Measurements from ENCODE around the gene TARP.
"Not testable (repeated sequence)": the region's sequence is repeated elsewhere in the genome, so short reads cannot be mapped to it uniquely, and the experiment has no call there.

Gene TARP

DNA sequence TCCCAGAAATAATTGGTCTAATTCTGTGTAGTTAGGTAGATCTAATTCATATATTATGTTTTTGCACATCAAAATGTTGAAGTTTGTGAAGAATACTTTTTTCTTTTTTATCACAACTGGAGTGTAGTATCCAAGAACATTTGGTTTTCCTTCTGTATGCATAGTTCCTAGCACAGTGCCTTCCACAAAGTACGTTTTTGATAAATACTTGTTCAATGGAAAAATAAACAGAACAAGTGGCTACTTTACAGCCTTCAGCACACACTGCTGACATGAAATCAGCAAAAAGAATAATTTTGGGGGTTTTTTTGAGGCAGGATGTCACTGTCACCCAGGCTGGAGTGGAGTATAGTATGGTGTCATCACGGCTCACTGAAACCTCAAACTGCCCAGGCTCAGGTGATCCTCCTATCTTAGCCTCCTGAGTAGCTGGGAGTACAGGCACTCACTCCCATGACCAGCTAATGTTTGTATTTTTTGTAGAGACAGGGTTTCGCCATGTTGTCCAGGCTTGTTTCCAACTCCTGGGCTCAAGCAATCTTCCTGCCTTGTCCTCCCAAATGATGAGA, 27.9 kb downstream of the TARP start:
- CTCF ChIA-PET: no interaction called here

DNA sequence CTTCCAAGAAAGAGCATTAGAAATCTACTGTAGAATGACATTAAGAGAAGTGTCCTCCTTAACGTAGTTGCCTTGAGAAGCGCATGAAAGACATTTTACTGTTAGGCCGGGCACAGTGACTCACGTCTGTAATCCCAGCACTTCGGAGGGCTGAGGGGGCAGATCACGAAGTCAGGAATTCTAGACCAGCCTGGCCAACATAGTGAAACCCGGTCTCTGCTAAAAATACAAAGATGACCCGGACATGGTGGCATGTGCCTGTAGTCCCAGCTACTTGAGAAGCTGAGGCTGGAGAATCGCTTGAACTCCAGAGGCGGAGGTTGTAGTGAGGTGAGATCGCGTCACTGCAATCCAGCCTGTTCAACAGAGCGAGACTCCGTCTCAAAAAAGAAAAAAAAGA, 28.9 kb downstream of the TARP start:
- intact Hi-C loops (cut with micrococcal nuclease): no loop called here
- Mint-ChIP-seq H3K9me3 (no peaks in the 10 kb centered on the region), H3K4me1 (ENCODE audit: low read depth) (no peaks in the 10 kb centered on the region), H3K4me3 (no peak overlapping the region), H3K27me3 (ENCODE audit: low read depth) (no peaks in the 10 kb centered on the region), H3K27ac (no peak overlapping the region), H3K36me3 (ENCODE audit: low read depth) (no peaks in the 10 kb centered on the region)
- no peak for DNase-seq
- CTCF ChIA-PET: no interaction called here

More for the DNA sequence above, 27.9 kb downstream of the TARP start:
- no peak for DNase-seq
- Mint-ChIP-seq H3K9me3 (no peaks in the 10 kb centered on the region), H3K4me1 (ENCODE audit: low read depth) (no peaks in the 10 kb centered on the region), H3K4me3 (no peak overlapping the region), H3K27ac (no peak overlapping the region), H3K36me3 (ENCODE audit: low read depth) (no peaks in the 10 kb centered on the region), H3K27me3 (ENCODE audit: low read depth) (no peaks in the 10 kb centered on the region)
- intact Hi-C loops (cut with micrococcal nuclease): no loop called here

- H3K27me3 Mint-ChIP-seq (ENCODE audit: low read depth); H3K27ac Mint-ChIP-seq; H3K4me1 Mint-ChIP-seq (ENCODE audit: low read depth); H3K9me3 Mint-ChIP-seq; DNase-seq; H3K4me3 Mint-ChIP-seq; H3K36me3 Mint-ChIP-seq (ENCODE audit: low read depth); intact Hi-C loops (cut with micrococcal nuclease); CTCF ChIA-PET: not testable (repeated sequence)
Measured at GRCh38 chr7:38243345-38243744, 30.1 kb downstream of the TARP start.

DNA sequence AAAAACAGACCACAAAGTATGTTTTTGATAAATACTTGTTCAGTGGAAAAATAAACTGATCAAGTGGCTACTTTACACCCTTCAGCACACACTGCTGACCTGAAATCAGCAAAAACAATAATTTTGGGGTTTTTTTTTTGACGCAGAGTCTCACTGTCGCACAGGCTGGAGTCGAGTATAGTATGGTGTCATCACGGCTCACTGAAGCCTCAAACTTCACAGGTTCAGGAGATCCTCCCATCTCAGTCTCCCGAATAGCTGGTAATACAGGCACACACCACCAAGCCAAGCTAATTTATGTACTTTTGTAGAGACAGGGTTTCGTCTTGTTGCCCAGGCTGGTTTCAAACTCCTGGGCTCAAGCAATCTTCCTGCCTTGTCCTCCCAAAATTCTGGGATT, 30.6 kb downstream of the TARP start:
- intact Hi-C loops (cut with micrococcal nuclease): no loop called here
- CTCF ChIA-PET: no interaction called here
- DNase-seq: no peak

GRCh38 chr7:38241071-38241470, 32.4 kb downstream of the TARP start:
- DNase-seq: no peak
- H3K4me3 Mint-ChIP-seq: no peak overlapping the region
- intact Hi-C loops (cut with micrococcal nuclease): no loop called here
- no peaks in the 10 kb centered on the region for H3K4me1 Mint-ChIP-seq (ENCODE audit: low read depth)
- H3K36me3 Mint-ChIP-seq (ENCODE audit: low read depth): no peaks in the 10 kb centered on the region
- no peak overlapping the region for H3K27ac Mint-ChIP-seq
- CTCF ChIA-PET: no interaction called here
- H3K9me3 Mint-ChIP-seq: no peaks in the 10 kb centered on the region
- H3K27me3 Mint-ChIP-seq (ENCODE audit: low read depth): no peaks in the 10 kb centered on the region

More for the DNA sequence above, 30.6 kb downstream of the TARP start:
- no peaks in the 10 kb centered on the region for H3K36me3 Mint-ChIP-seq (ENCODE audit: low read depth)
- no peaks in the 10 kb centered on the region for H3K27me3 Mint-ChIP-seq (ENCODE audit: low read depth)
- H3K4me1 Mint-ChIP-seq (ENCODE audit: low read depth): no peaks in the 10 kb centered on the region
- no peak overlapping the region for H3K27ac Mint-ChIP-seq
- no peaks in the 10 kb centered on the region for H3K9me3 Mint-ChIP-seq
- no peak overlapping the region for H3K4me3 Mint-ChIP-seq

DNA sequence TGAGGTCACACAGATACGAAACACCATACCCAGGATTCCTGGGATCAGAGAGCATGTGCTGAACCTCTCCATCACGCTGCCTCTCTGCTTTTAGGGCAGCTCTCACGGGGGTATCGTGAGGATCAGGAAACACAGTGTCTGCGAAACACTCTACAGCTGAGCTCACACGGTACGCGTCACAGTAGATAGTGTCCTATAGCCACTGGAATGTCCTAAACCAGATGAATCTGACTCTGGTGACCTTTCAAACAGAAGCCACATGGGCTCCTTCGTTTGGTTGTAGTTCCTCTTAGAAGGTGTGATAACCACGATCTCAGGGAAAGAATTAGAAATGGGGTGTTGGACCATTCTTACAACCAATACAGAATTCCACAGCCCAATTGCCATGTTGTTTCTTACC, 34.3 kb downstream of the TARP start:
- intact Hi-C loops (cut with micrococcal nuclease); H3K4me1 Mint-ChIP-seq (ENCODE audit: low read depth); CTCF ChIA-PET; H3K27ac Mint-ChIP-seq; H3K27me3 Mint-ChIP-seq (ENCODE audit: low read depth); H3K4me3 Mint-ChIP-seq; DNase-seq; H3K36me3 Mint-ChIP-seq (ENCODE audit: low read depth); H3K9me3 Mint-ChIP-seq: not testable (repeated sequence)

- Mint-ChIP-seq H3K4me3 (no peak overlapping the region), H3K27me3 (ENCODE audit: low read depth) (no peaks in the 10 kb centered on the region), H3K36me3 (ENCODE audit: low read depth) (peaks cover 3% of the 10 kb centered on the region), H3K9me3 (no peaks in the 10 kb centered on the region), H3K4me1 (ENCODE audit: low read depth) (peaks cover 19% of the 10 kb centered on the region), H3K27ac (no peak overlapping the region)
- CTCF ChIA-PET: interaction anchor here (6.3 kb wide), 1 partner anchor 133 kb away, joined by 32 read pairs; no protein-coding TSS in a partner anchor
- intact Hi-C loops (cut with micrococcal nuclease): no loop called here
- no peak for DNase-seq
Measured at GRCh38 chr7:38235606-38236005, 37.8 kb downstream of the TARP start.

- CTCF ChIA-PET: interaction anchor here (0.9 to 6.3 kb wide), 4 partner anchors 12 to 134 kb away, joined by 3 to 32 read pairs (median 12); partner anchors contain the start of gene STARD3NL
- intact Hi-C loops (cut with micrococcal nuclease): not testable (repeated sequence)
Measured at GRCh38 chr7:38234759-38235158, 38.7 kb downstream of the TARP start.

GRCh38 chr7:38232502-38233366, 40.7 kb downstream of the TARP start:
- intact Hi-C loops (cut with micrococcal nuclease): loop anchor here (1.0 to 2.0 kb wide), 3 partner anchors 54 to 1182 kb away; partner anchors contain the start of gene STARD3NL
- DNase-seq: peak; percentile 82
- H3K36me3 Mint-ChIP-seq (ENCODE audit: low read depth): peaks cover 11% of the 10 kb centered on the region
- peak overlapping the region; percentile 2 for H3K27ac Mint-ChIP-seq
- CTCF ChIA-PET: interaction anchor here (0.5 to 6.3 kb wide), 7 partner anchors 10 to 737 kb away, joined by 3 to 32 read pairs (median 5); no protein-coding TSS in a partner anchor
- no peaks in the 10 kb centered on the region for H3K9me3 Mint-ChIP-seq
- peaks cover 21% of the 10 kb centered on the region for H3K4me1 Mint-ChIP-seq (ENCODE audit: low read depth)
- H3K4me3 Mint-ChIP-seq: peak overlapping the region; percentile 9
- H3K27me3 Mint-ChIP-seq (ENCODE audit: low read depth): no peaks in the 10 kb centered on the region

More at GRCh38 chr7:38234759-38235158, 38.7 kb downstream of the TARP start:
- not testable (repeated sequence) for H3K9me3 Mint-ChIP-seq; H3K27ac Mint-ChIP-seq; H3K4me3 Mint-ChIP-seq; DNase-seq; H3K36me3 Mint-ChIP-seq (ENCODE audit: low read depth); H3K27me3 Mint-ChIP-seq (ENCODE audit: low read depth)
- H3K4me1 Mint-ChIP-seq (ENCODE audit: low read depth): peaks cover 19% of the 10 kb centered on the region

- no peak overlapping the region for H3K4me3 Mint-ChIP-seq
- peaks cover 11% of the 10 kb centered on the region for H3K36me3 Mint-ChIP-seq (ENCODE audit: low read depth)
- intact Hi-C loops (cut with micrococcal nuclease): no loop called here
- no peak overlapping the region for H3K27ac Mint-ChIP-seq
- no peak for DNase-seq
- CTCF ChIA-PET: interaction anchor here (1.0 to 4.8 kb wide), 2 partner anchors 15 to 140 kb away, joined by 4 to 41 read pairs; no protein-coding TSS in a partner anchor
- H3K4me1 Mint-ChIP-seq (ENCODE audit: low read depth): peaks cover 21% of the 10 kb centered on the region
- no peaks in the 10 kb centered on the region for H3K9me3 Mint-ChIP-seq
- no peaks in the 10 kb centered on the region for H3K27me3 Mint-ChIP-seq (ENCODE audit: low read depth)
Measured at GRCh38 chr7:38229884-38230642, 43.4 kb downstream of the TARP start.

DNA sequence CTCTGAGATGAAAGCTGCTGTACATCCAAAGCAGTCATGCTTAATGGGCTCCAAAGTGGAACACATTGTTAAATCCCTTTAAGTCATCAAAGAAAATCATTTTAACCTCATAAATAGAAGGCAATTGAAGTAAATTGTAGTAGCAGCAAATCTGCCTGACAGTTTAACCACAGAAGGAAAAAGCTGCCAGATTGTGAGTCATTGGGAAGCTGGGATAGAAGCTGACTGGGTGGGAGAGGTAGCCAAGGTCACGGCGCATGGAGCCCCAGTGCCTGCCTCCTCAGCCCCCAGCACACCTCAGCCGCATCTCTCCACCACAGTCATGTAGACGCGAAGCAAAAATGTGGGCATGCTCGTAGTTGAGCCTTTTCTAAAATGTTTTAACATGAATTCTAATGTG, 44.0 kb downstream of the TARP start:
- H3K27me3 Mint-ChIP-seq (ENCODE audit: low read depth): no peaks in the 10 kb centered on the region
- peaks cover 11% of the 10 kb centered on the region for H3K36me3 Mint-ChIP-seq (ENCODE audit: low read depth)
- H3K4me1 Mint-ChIP-seq (ENCODE audit: low read depth): peaks cover 21% of the 10 kb centered on the region
- H3K27ac Mint-ChIP-seq: no peak overlapping the region
- no peak overlapping the region for H3K4me3 Mint-ChIP-seq
- intact Hi-C loops (cut with micrococcal nuclease): no loop called here
- DNase-seq: no peak
- H3K9me3 Mint-ChIP-seq: no peaks in the 10 kb centered on the region
- CTCF ChIA-PET: interaction anchor here (1.0 to 4.8 kb wide), 2 partner anchors 14 to 140 kb away, joined by 4 to 41 read pairs; no protein-coding TSS in a partner anchor

GRCh38 chr7:38224392-38224791, 49.0 kb downstream of the TARP start:
- Mint-ChIP-seq H3K4me3 (no peak overlapping the region), H3K27ac (no peak overlapping the region), H3K36me3 (ENCODE audit: low read depth) (peaks cover 12% of the 10 kb centered on the region), H3K27me3 (ENCODE audit: low read depth) (no peaks in the 10 kb centered on the region), H3K4me1 (ENCODE audit: low read depth) (peaks cover 3% of the 10 kb centered on the region), H3K9me3 (no peaks in the 10 kb centered on the region)
- CTCF ChIA-PET: interaction anchor here (0.7 to 10.3 kb wide), 4 partner anchors 29 to 143 kb away, joined by 3 to 190 read pairs (median 50); no protein-coding TSS in a partner anchor
- intact Hi-C loops (cut with micrococcal nuclease): loop anchor here (5.0 kb wide), 1 partner anchor 307 kb away; the partner anchor contains the start of gene SFRP4
- DNase-seq: no peak

Measured in activated naive CD4-positive, alpha-beta T cell treated with anti-CD3 and anti-CD28 coated beads for 36 hours (primary cell).